GM23248 (cell line): ENCODE measurements around the gene MFNG.

ENCODE experiments used
- EZH2 ChIP-seq: fragments of 200-600 bp; sonication (generic); IDR thresholded peaks from 2 replicates; pipeline ENCODE4 v1.6.1; 2018; ENCODE audit warnings: antibody characterized with exemption, mild to moderate bottlenecking; ENCODE audit not compliant: insufficient read depth, poor library complexity, severe bottlenecking
- EZH2phosphoT487 ChIP-seq: fragments of 200-600 bp; sonication (generic); IDR thresholded peaks from 2 replicates; pipeline ENCODE4 v1.6.1; 2018; ENCODE audit warnings: antibody characterized with exemption, moderate library complexity, mild to moderate bottlenecking, low read depth; ENCODE audit not compliant: insufficient read depth

DNA sequence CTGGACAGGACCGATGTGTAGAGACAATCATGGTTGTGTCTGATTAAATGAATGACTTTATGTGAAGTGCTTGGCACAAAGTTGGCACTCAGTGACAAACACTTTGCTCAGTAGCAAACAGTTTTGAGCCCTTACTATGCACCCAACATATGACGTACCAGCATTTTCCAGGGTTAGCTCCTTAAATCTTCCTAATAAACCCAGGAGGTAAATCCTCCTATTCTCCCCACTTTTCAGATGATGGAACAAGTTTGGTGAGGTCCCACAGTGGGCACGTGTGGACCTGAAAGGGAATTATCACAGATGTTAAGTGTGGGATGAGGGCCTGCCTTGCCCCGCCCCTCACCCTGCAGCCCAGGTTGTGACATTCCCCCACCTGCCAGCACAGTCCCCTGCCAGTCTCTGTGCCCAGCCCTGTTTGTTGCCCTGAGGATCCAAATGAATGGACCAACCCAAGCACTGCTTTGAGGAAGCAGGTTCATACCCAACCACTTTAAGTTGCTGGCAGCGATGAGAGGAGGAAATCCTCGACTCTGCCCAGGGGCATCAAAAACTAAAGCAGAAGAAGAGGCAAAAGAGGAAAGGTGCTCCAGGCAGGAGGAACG lies 39.7 kb upstream of the MFNG start:
- TF ChIP-seq EZH2 (no peak), EZH2phosphoT487 (no peak)
